ENCODE measurements around the gene LHX6.

LHX6 gene

GRCh38 chr9:122192261-122192875, 36.4 kb downstream of the LHX6 start:
- no peak for DNase-seq (ENCODE audit: low read depth in 2 of 3, low spot score in 2 of 3)

- DNase-seq (ENCODE audit: low read depth in 2 of 3, low spot score in 2 of 3): no peak
Observed at GRCh38 chr9:122191584-122191983, 37.2 kb downstream of the LHX6 start.

GRCh38 chr9:122190597-122191381, 38.0 kb downstream of the LHX6 start:
- no peak for DNase-seq (ENCODE audit: low read depth in 2 of 3, low spot score in 2 of 3)

- DNase-seq (ENCODE audit: low read depth in 2 of 3, low spot score in 2 of 3): no peak
Observed at GRCh38 chr9:122188369-122188768, 40.4 kb downstream of the LHX6 start.

- DNase-seq (ENCODE audit: low read depth in 2 of 3, low spot score in 2 of 3): no peak
Observed at GRCh38 chr9:122186777-122187470, 41.8 kb downstream of the LHX6 start.

- no peak for DNase-seq (ENCODE audit: low read depth in 2 of 3, low spot score in 2 of 3)
Observed at GRCh38 chr9:122186301-122186700, 42.5 kb downstream of the LHX6 start.

- DNase-seq (ENCODE audit: low read depth in 2 of 3, low spot score in 2 of 3): no peak
Observed at GRCh38 chr9:122184551-122184950, 44.2 kb downstream of the LHX6 start.

GRCh38 chr9:122183501-122183900, 45.3 kb downstream of the LHX6 start:
- DNase-seq (ENCODE audit: low read depth in 2 of 3, low spot score in 2 of 3): no peak

GRCh38 chr9:122180633-122181032, 48.1 kb downstream of the LHX6 start:
- DNase-seq (ENCODE audit: low read depth in 2 of 3, low spot score in 2 of 3): no peak

GRCh38 chr9:122179690-122180074, 49.1 kb downstream of the LHX6 start:
- DNase-seq (ENCODE audit: low read depth in 2 of 3, low spot score in 2 of 3): no peak

GRCh38 chr9:122179054-122179689, 49.6 kb downstream of the LHX6 start:
- DNase-seq (ENCODE audit: low read depth in 2 of 3, low spot score in 2 of 3): no peak

GRCh38 chr9:122176916-122177315, 51.8 kb downstream of the LHX6 start:
- DNase-seq (ENCODE audit: low read depth in 2 of 3, low spot score in 2 of 3): no peak

GRCh38 chr9:122173670-122174069, 55.1 kb downstream of the LHX6 start:
- no peak for DNase-seq (ENCODE audit: low read depth in 2 of 3, low spot score in 2 of 3)

GRCh38 chr9:122172131-122172530, 56.6 kb downstream of the LHX6 start:
- no peak for DNase-seq (ENCODE audit: low read depth in 2 of 3, low spot score in 2 of 3)

- DNase-seq (ENCODE audit: low read depth in 2 of 3, low spot score in 2 of 3): no peak
Observed at GRCh38 chr9:122168356-122168755, 60.4 kb downstream of the LHX6 start.

GRCh38 chr9:122164286-122164685, 64.5 kb downstream of the LHX6 start:
- no peak for DNase-seq (ENCODE audit: low read depth in 2 of 3, low spot score in 2 of 3)

GRCh38 chr9:122162415-122162814, 66.3 kb downstream of the LHX6 start:
- no peak for DNase-seq (ENCODE audit: low read depth in 2 of 3, low spot score in 2 of 3)

- no peak for DNase-seq (ENCODE audit: low read depth in 2 of 3, low spot score in 2 of 3)
Observed at GRCh38 chr9:122159925-122160246, 68.9 kb downstream of the LHX6 start.

GRCh38 chr9:122159026-122159924, 69.5 kb downstream of the LHX6 start, which contains the start of the genes MORN5 and NDUFA8:
MORN5 (plus strand) TSS chr9:122159908; CDS start chr9:122159973, 65 bp downstream.
NDUFA8 (minus strand) TSS chr9:122159779; CDS start chr9:122159677, 102 bp downstream.
- DNase-seq (ENCODE audit: low read depth in 2 of 3, low spot score in 2 of 3): peak; percentile 87 to 96 (median 88)

- DNase-seq (ENCODE audit: low read depth in 2 of 3, low spot score in 2 of 3): no peak
Observed at GRCh38 chr9:122158202-122158601, 70.6 kb downstream of the LHX6 start.

GRCh38 chr9:122155796-122156195, 73.0 kb downstream of the LHX6 start:
- no peak for DNase-seq (ENCODE audit: low read depth in 2 of 3, low spot score in 2 of 3)

Data from activated CD8-positive, alpha-beta memory T cell treated with anti-CD3 and anti-CD28 coated beads for 48 hours (primary cell).